Activated T-helper 9 cell treated with anti-CD3 and anti-CD28 coated beads, Interleukin-2, amount 50 U/mL, for 16 hours (primary cell): ENCODE data around the gene SYNGR1.

Experiments used
- DNase-seq: peaks from one replicate; pipeline ENCODE4 v3.0.0-alpha.2; 2020; ENCODE audit warnings: low read depth

Gene SYNGR1

GRCh38 chr22:39430576-39431150 lies 80.9 kb downstream of the SYNGR1 start:
- DNase-seq = no peak

- no peak for DNase-seq
Measured at GRCh38 chr22:39431216-39431801, 81.5 kb downstream of the SYNGR1 start.

- DNase-seq = no peak
Measured at GRCh38 chr22:39431821-39432251, 82.0 kb downstream of the SYNGR1 start.

- no peak for DNase-seq
Measured at GRCh38 chr22:39432361-39432811, 82.6 kb downstream of the SYNGR1 start.

- DNase-seq = no peak
Measured at GRCh38 chr22:39433476-39434242, 83.9 kb downstream of the SYNGR1 start.

GRCh38 chr22:39434243-39434653 lies 84.5 kb downstream of the SYNGR1 start:
- no peak for DNase-seq

- DNase-seq = no peak
Measured at GRCh38 chr22:39434721-39435120, 84.9 kb downstream of the SYNGR1 start.
